NT2/D1 (cell line): ENCODE measurements around the gene STRN3.
"Not testable (repeated sequence)": the region's sequence is repeated elsewhere in the genome, so short reads cannot be mapped to it uniquely, and the experiment has no call there.

Experiments
- DNase-seq: peaks from one replicate; pipeline ENCODE4 v3.0.0-alpha.2; 2011; ENCODE audit warnings: low read depth, low spot score
- H3K27me3 ChIP-seq: 2 replicates; pipeline ENCODE4 v1.6.0; 2011; ENCODE audit warnings: mild to moderate bottlenecking; ENCODE audit not compliant: insufficient read length, insufficient read depth
- H3K36me3 ChIP-seq: 2 replicates; pipeline ENCODE4 v1.6.1; 2011; ENCODE audit warnings: mild to moderate bottlenecking, low read length, mixed read lengths; ENCODE audit not compliant: insufficient read depth, insufficient read length
- H3K4me1 ChIP-seq: 2 replicates; pipeline ENCODE4 v1.5.1; 2011; ENCODE audit not compliant: insufficient read depth, insufficient read length
- H3K4me3 ChIP-seq: 2 replicates; pipeline ENCODE4 v1.5.1; 2011; ENCODE audit warnings: low read depth; ENCODE audit not compliant: insufficient read length
- H3K9ac ChIP-seq: 2 replicates; pipeline ENCODE4 v1.6.0; 2011; ENCODE audit warnings: low read depth; ENCODE audit not compliant: insufficient read length
- H3K9me3 ChIP-seq: 2 replicates; pipeline ENCODE4 v1.5.1; 2011; ENCODE audit warnings: mild to moderate bottlenecking, low read length; ENCODE audit not compliant: insufficient read depth
- SUZ12 ChIP-seq: IDR thresholded peaks from 2 replicates; pipeline ENCODE4 v1.6.1; 2011; ENCODE audit not compliant: insufficient read length, insufficient read depth; ENCODE audit errors: extremely low read depth
- YY1 ChIP-seq: IDR thresholded peaks from 2 replicates; pipeline ENCODE4 v1.6.1; 2011; ENCODE audit not compliant: insufficient read length, insufficient read depth
- ZNF274 ChIP-seq: IDR thresholded peaks from 2 replicates; pipeline ENCODE4 v1.6.1; 2011; ENCODE audit warnings: mild to moderate bottlenecking, low read depth, low read length

The STRN3 gene

DNA sequence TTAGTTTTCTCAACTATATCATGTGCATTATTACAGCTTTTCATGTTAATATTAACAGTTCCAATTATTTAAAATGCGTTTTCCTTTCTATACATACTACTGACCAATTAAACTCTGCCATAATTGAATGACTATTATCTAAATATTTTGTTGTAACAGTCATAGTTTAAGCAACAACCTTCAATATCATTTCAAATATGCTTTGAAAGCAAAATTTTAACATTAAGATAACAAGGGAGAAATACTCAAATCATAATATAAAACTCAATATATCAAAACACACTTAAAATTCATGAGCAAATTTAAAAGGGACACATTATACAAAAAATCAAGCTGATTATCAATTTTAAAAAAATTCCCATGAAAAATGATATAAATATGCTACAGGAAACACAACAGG, 111.4 kb downstream of the STRN3 start:
- Histone ChIP-seq H3K36me3 (peaks cover 9% of the 10 kb centered on the region), H3K27me3 (no peaks in the 10 kb centered on the region), H3K4me3 (no peak overlapping the region), H3K9ac (no peak overlapping the region), H3K4me1 (no peaks in the 10 kb centered on the region), H3K9me3 (no peaks in the 10 kb centered on the region)
- TF ChIP-seq ZNF274 (no peak), YY1 (no peak), SUZ12 (no peak)
- no peak for DNase-seq

DNA sequence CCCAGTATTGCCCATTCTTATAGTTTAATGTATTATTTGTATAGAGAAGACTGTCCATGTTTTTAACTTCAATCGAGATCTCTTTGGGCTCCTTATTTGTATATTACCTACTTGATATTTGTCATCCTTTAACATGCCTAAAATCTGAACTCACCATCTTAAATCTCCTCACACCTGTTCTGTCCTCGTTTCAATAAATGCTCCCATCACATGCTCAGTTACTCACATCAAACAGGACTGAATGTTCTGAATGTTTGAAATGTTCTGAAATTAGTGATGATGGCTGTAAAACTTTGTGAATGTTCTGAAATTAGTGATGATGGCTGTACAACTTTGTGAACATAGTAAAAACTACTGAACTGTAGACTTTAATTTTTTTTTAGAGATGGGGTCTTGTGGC, 117.4 kb downstream of the STRN3 start:
- peaks cover 48% of the 10 kb centered on the region for H3K36me3 ChIP-seq
- H3K9ac ChIP-seq = no peak overlapping the region
- no peaks in the 10 kb centered on the region for H3K9me3 ChIP-seq
- TF ChIP-seq YY1 (no peak), ZNF274 (no peak), SUZ12 (no peak)
- no peaks in the 10 kb centered on the region for H3K4me1 ChIP-seq
- DNase-seq = no peak
- no peak overlapping the region for H3K4me3 ChIP-seq
- no peaks in the 10 kb centered on the region for H3K27me3 ChIP-seq

DNA sequence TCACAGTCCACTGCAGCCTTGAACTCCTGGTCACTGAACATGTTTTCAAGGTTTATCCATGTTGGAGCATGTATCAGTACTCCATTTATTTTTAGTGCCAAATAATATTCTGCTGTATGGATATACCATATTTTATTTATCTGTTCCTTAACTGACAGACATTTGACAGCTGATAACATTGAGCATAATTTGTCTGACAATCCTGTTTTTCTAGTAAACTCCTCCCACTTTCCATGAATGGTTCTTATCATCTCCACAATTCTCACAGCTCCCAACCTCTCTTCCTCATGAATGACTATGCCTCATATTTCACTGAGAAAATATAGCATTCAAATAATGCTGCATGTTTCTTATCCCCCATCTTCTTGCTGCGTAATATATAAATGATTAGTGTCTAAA, 118.5 kb downstream of the STRN3 start:
- Histone ChIP-seq H3K9ac (no peak overlapping the region), H3K4me3 (no peak overlapping the region), H3K27me3 (no peaks in the 10 kb centered on the region), H3K9me3 (no peaks in the 10 kb centered on the region), H3K36me3 (peaks cover 50% of the 10 kb centered on the region), H3K4me1 (no peaks in the 10 kb centered on the region)
- no peak for DNase-seq
- no peak for TF ChIP-seq ZNF274
- no peak for TF ChIP-seq SUZ12
- no peak for TF ChIP-seq YY1

DNA sequence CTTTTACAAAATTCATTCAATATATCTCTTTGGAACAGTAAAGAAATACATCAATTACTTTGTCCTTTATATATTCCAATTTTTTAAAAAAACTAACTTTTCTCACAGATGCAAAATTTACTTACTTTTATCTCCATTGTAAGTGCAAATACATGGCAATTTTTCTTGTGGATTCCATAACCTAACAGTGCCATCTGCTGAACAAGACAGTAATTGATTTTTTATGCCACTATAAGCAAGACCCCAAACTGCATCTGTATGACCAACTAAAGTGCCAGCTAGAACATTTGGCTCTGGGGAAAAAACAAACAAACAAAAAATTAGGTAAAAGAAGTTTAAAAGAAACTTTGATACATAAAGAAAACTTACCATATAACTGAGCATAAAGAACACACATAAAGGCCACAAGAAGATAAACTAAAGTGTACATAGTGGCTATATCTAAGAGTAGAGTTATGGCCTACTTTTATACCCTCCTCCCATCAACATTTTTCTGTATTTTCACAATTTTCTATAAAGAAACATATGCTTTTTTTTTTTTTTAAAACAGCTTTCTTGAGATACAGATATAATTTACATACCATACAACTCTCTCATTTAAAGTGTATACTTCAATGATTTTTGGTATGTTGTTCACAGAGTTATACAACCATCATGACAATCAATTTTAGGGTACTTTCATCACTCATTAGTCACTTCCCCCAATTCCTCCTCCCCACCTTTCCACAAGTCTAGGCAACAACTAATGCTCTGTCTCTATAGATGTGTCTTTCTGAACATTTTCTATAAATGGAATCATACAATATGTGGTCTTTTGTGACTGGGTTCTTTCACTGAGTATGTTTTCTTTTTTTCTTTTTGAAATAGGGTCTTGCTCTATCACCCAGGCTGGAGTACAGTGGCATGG, 119.2 kb downstream of the STRN3 start:
- no peak overlapping the region for H3K9ac ChIP-seq
- no peaks in the 10 kb centered on the region for H3K4me1 ChIP-seq
- no peaks in the 10 kb centered on the region for H3K9me3 ChIP-seq
- no peak for TF ChIP-seq SUZ12
- no peak for TF ChIP-seq ZNF274
- TF ChIP-seq YY1 = no peak
- no peak overlapping the region for H3K4me3 ChIP-seq
- H3K27me3 ChIP-seq = no peaks in the 10 kb centered on the region
- DNase-seq = no peak
- H3K36me3 ChIP-seq = peaks cover 54% of the 10 kb centered on the region

DNA sequence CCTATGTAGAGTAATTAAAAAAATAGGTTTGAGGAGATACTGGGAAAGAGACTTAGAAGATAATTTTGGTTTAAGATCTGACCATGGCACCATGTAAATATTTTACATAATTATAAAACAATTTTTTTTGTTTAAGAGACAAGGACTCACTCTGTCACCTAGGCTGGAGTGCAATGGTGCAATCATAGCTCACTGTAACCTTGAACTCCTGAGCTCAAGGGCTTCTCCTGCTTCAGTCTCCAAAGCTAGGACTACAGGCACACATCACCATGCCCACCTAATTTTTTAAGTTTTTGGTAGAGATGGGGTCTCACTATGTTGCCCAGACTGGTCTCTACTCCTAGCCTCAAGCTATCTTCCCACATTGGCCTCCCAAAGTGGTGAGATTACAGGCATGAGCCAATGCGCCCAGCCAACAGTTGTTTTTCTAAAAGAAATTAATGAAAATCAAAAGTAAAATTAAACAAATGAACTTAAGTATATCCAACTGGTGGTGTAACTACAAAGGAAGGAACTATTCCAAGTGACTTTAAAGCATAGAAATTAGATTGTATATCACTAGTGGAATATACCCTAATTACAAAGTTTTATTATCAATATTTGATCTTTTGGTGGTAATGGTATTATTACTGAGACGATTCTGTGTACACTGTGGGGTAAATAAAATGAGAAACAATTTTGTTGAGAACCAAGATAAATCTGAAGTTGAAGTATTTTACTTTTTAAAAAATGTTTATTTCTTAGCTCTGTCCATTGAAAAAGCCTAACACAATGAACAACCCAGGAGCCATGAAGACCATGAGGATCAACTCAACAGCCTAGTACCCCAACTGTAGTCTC, 122.7 kb downstream of the STRN3 start:
- Histone ChIP-seq H3K36me3 (peaks cover 54% of the 10 kb centered on the region), H3K4me3 (no peak overlapping the region), H3K9ac (no peak overlapping the region), H3K9me3 (no peaks in the 10 kb centered on the region), H3K27me3 (no peaks in the 10 kb centered on the region), H3K4me1 (no peaks in the 10 kb centered on the region)
- TF ChIP-seq SUZ12 = no peak
- no peak for TF ChIP-seq YY1
- no peak for TF ChIP-seq ZNF274
- DNase-seq = no peak

DNA sequence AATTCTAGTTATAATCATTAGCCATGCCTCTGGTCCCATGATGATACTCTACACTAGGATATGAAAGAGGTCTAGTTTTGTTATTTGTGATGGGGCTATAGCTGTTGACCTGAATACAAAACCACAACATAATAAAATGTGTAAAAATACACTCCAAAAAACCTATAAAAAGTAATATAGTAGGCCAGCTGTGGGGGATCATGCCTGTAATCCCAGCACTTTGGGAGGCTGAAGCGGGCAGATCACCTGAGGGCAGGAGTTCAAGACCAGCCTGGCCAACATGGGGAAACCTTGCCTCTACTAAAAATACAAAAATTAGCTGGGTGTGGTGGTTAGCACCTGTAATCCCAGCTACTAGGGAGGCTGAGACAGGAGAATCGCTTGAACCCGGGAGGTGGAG, 129.1 kb downstream of the STRN3 start:
- H3K27me3 ChIP-seq, H3K9ac ChIP-seq, H3K4me3 ChIP-seq, H3K4me1 ChIP-seq, DNase-seq, H3K9me3 ChIP-seq: not testable (repeated sequence)
- peaks cover 21% of the 10 kb centered on the region for H3K36me3 ChIP-seq

DNA sequence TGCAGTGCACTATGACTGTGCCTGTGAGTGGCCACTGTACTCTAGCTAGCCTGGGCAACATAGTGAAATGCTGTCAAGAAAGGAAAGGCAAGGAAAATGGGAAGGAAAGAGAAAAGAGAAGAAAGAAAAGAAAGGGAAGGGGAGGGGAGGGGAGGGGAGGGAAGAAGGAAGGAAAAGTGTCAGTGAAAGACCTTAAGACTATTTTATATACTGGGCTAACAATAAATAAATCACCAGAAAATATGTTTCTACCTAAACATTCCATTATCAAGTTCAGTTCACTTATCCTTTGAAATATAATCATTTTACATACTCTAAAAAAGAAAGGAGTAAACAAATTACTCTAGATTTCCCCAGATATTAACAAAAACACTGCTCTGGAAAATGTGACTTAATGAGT, 129.7 kb downstream of the STRN3 start:
- Histone ChIP-seq H3K27me3 (no peaks in the 10 kb centered on the region), H3K4me1 (no peaks in the 10 kb centered on the region), H3K4me3 (no peak overlapping the region), H3K36me3 (peaks cover 23% of the 10 kb centered on the region), H3K9ac (no peak overlapping the region), H3K9me3 (no peaks in the 10 kb centered on the region)
- DNase-seq = no peak
- TF ChIP-seq ZNF274 (no peak), YY1 (no peak), SUZ12 (no peak)
